ENCODE results near the gene YBX2.
"Not testable (repeated sequence)": the region's sequence is repeated elsewhere in the genome, so short reads cannot be mapped to it uniquely, and the experiment has no call there.

DNA sequence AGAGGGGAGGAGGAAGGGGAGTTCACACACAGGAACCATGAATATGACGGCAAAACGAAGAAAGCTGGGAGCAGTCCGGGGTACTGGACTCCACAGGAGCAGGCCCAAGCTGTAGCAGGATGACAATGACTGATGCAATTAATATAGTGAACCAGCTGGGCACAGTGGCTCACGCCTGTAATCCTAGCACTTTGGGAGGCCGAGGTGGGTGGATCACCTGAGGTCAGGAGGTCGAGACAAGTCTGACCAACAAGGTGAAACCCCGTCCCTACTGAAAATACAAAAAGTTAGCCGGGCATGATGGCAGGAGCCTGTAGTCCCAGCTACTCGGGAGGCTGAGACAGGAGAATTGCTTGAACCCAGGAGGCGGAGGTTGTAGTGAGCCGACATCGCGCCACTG is 41.3 kb upstream of the YBX2 start:
- TF ChIP-seq, protein P1, sequence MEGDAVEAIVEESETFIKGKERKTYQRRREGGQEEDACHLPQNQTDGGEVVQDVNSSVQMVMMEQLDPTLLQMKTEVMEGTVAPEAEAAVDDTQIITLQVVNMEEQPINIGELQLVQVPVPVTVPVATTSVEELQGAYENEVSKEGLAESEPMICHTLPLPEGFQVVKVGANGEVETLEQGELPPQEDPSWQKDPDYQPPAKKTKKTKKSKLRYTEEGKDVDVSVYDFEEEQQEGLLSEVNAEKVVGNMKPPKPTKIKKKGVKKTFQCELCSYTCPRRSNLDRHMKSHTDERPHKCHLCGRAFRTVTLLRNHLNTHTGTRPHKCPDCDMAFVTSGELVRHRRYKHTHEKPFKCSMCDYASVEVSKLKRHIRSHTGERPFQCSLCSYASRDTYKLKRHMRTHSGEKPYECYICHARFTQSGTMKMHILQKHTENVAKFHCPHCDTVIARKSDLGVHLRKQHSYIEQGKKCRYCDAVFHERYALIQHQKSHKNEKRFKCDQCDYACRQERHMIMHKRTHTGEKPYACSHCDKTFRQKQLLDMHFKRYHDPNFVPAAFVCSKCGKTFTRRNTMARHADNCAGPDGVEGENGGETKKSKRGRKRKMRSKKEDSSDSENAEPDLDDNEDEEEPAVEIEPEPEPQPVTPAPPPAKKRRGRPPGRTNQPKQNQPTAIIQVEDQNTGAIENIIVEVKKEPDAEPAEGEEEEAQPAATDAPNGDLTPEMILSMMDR (IDR thresholded peaks at IDR 0.05), result not testable (repeated sequence)
- not testable (repeated sequence) for TF ChIP-seq POLR2A, POLR2AphosphoS5, EP300 (IDR thresholded peaks at IDR 0.05)

All from gastroesophageal sphincter (tissue), 3 donors.